Transverse colon (tissue), 4 donors: ENCODE measurements around the gene GOLGA1. TPM values are rescaled to one million over a fixed set of nuclear protein-coding genes. Genes with fewer than 3 reads are reported as not detected.
"Not testable (repeated sequence)": the region's sequence is repeated elsewhere in the genome, so short reads cannot be mapped to it uniquely, and the experiment has no call there.

ENCODE experiments used
- DNase-seq: peaks from one replicate; pipeline ENCODE4 v3.0.0-alpha.2; 2019
- H3K27ac ChIP-seq, 4 donors: fragments of 200-600 bp; sonication (generic); 2 replicates each; pipeline ENCODE4 v1.5.1; 2016 to 2018; ENCODE audit warnings: inconsistent platforms in 4 of 4
- H3K27me3 ChIP-seq: fragments of 200-600 bp; sonication (generic); 2 replicates; pipeline ENCODE4 v1.5.1; 2017; ENCODE audit warnings: inconsistent platforms
- H3K36me3 ChIP-seq, 4 donors: fragments of 200-600 bp; sonication (generic); 2 replicates each; pipeline ENCODE4 v1.5.1; 2017 to 2019; ENCODE audit warnings: inconsistent platforms in 4 of 4
- H3K4me1 ChIP-seq, 4 donors: fragments of 200-600 bp; sonication (generic); 2 replicates each; pipeline ENCODE4 v1.5.1; 2017 to 2020; ENCODE audit warnings: inconsistent platforms in 4 of 4
- H3K4me3 ChIP-seq, 4 donors: fragments of 200-600 bp; sonication (generic); 1 replicate in 1 of 4; 2 replicates in 3 of 4; pipeline versions ENCODE4 v1.5.1 to v1.6.1; 2017 to 2019; ENCODE audit warnings: inconsistent platforms in 4 of 4
- H3K9me3 ChIP-seq, 2 donors: fragments of 200-600 bp; sonication (generic); 2 replicates each; pipeline ENCODE4 v1.5.1; 2017 to 2019; ENCODE audit warnings: inconsistent platforms in 2 of 2
- CTCF ChIP-seq, 5 experiments: fragments of 200-600 bp in 3 of 5; fragments of 450-650 bp in 2 of 5; sonication (generic) in 3 of 5; IDR thresholded peaks; 1 replicate in 2 of 5; 2 replicates in 3 of 5; pipeline ENCODE4 v1.5.1; 2016 to 2017; ENCODE audit warnings: antibody characterized with exemption in 5 of 5, inconsistent platforms in 3 of 5, mild to moderate bottlenecking in 2 of 5, moderate library complexity in 1 of 5
- EP300 ChIP-seq: sonication (generic); formaldehyde crosslinking; IDR thresholded peaks from one replicate; pipeline ENCODE4 v1.6.1; 2017; ENCODE audit warnings: antibody characterized with exemption, low read depth
- POLR2A ChIP-seq: fragments of 450-650 bp; IDR thresholded peaks from one replicate; pipeline ENCODE4 v1.6.1; 2016; ENCODE audit warnings: antibody characterized with exemption, mild to moderate bottlenecking, moderate library complexity
- POLR2AphosphoS5 ChIP-seq, 3 donors: sonication (generic); formaldehyde crosslinking; IDR thresholded peaks; one replicate each; pipeline ENCODE4 v1.6.1; 2016; ENCODE audit warnings: antibody characterized with exemption in 3 of 3
- WGBS, 2 donors: methylation state at CpG; one replicate each; pipeline ENCODE4 v1.1.5; 2018; ENCODE audit warnings: low coverage in 1 of 2; 5-methylcytosine and 5-hydroxymethylcytosine counted together
- in situ Hi-C, 4 donors: fragments of 200-750 bp; cut with MboI; loops; one replicate each; pipeline versions ENCODE4 v1.15.0 to v1.15.1; 2017; ENCODE audit warnings: low sequenced_read_pairs in 3 of 4, low pct_ligation_motif_present in 1 of 4, low pct_unique_long_range_greater_than_20kb in 1 of 4
- intact Hi-C: fragments of 100-400 bp; cut with DNase I; formaldehyde crosslinking; loops from one replicate; pipeline ENCODE4 v1.15.1; 2023; ENCODE audit warnings: low total_unique reads
- total RNA-seq, 4 donors: library from RNA; depleted of rRNA; stranded (reverse); fragments of >200 nt; gene quantifications; one replicate each; pipeline ENCODE4 v1.1.0, GENCODE V29; 2016

The GOLGA1 gene
- total RNA-seq, 4 donors from 2014 or later: 24.3 to 144 (median 30.1) TPM

- TF ChIP-seq CTCF (IDR thresholded peaks at IDR 0.05): no peak
- TF ChIP-seq EP300: no peak
- no peak for TF ChIP-seq POLR2AphosphoS5 (IDR thresholded peaks at IDR 0.05)
- no peak for TF ChIP-seq POLR2A
- intact Hi-C loops: no loop called here
- DNase-seq: no peak
- Histone ChIP-seq H3K4me3 (no peak overlapping the region), H3K36me3 (peaks cover 0 to 13% (median 0%) of the 10 kb centered on the region in 4 donors), H3K27me3 (no peaks in the 10 kb centered on the region), H3K27ac (no peak overlapping the region), H3K4me1 (no peaks in the 10 kb centered on the region), H3K9me3 (no peaks in the 10 kb centered on the region)
- in situ Hi-C loops: loop anchor here in 1 of 4 donors (10.0 kb wide), 1 partner anchor 177 kb away; the partner anchor contains the start of gene SCAI
- WGBS, 2 donors: 95 to 97% methylated on average over 3 to 9 of the region's 9 CpGs
These were observed 27.4 kb upstream of the GOLGA1 start for GRCh38 chr9:124968238-124968637.

- intact Hi-C loops, H3K4me3 ChIP-seq, H3K36me3 ChIP-seq, H3K9me3 ChIP-seq, H3K4me1 ChIP-seq, H3K27me3 ChIP-seq, DNase-seq: not testable (repeated sequence)
- peak in 1 of 3 donors; percentile 56 for TF ChIP-seq POLR2AphosphoS5 (IDR thresholded peaks at IDR 0.05)
- H3K27ac ChIP-seq: peak overlapping the region in 2 of 4 donors; percentile 24 to 35
- 82 to 86% methylated on average over 2 to 5 of the region's 5 CpGs for WGBS, 2 donors
- in situ Hi-C loops: loop anchor here in 1 of 4 donors (10.0 kb wide), 1 partner anchor 179 kb away; the partner anchor contains the start of gene SCAI
These were observed 25.1 kb upstream of the GOLGA1 start for GRCh38 chr9:124965775-124966568.

- Histone ChIP-seq H3K9me3 (no peaks in the 10 kb centered on the region), H3K27ac (no peak overlapping the region), H3K27me3 (no peaks in the 10 kb centered on the region), H3K4me1 (no peaks in the 10 kb centered on the region), H3K36me3 (peaks cover 0 to 5% (median 0%) of the 10 kb centered on the region in 4 donors), H3K4me3 (no peak overlapping the region)
- DNase-seq: no peak
- in situ Hi-C loops (loop anchor here in 1 of 4 donors (10.0 kb wide), 1 partner anchor 180 kb away; the partner anchor contains the start of gene SCAI), intact Hi-C loops (no loop called here)
- TF ChIP-seq POLR2A: no peak
- TF ChIP-seq POLR2AphosphoS5 (IDR thresholded peaks at IDR 0.05): no peak
- TF ChIP-seq EP300: no peak
- 62 to 80% methylated on average over 1 to 2 of the region's 2 CpGs for WGBS, 2 donors
These were observed 23.7 kb upstream of the GOLGA1 start for GRCh38 chr9:124964604-124965003.

GRCh38 chr9:124964056-124964455, 23.2 kb upstream of the GOLGA1 start:
- no peaks in the 10 kb centered on the region for H3K9me3 ChIP-seq
- in situ Hi-C loops (loop anchor here in 1 of 4 donors (10.0 kb wide), 1 partner anchor 181 kb away; the partner anchor contains the start of gene SCAI), intact Hi-C loops (no loop called here)
- no peak for DNase-seq
- no peaks in the 10 kb centered on the region for H3K27me3 ChIP-seq
- H3K36me3 ChIP-seq: peaks cover 0 to 5% (median 0%) of the 10 kb centered on the region in 4 donors
- WGBS, 2 donors: 88 to 92% methylated on average over 2 of the region's 2 CpGs
- no peak overlapping the region for H3K4me3 ChIP-seq
- TF ChIP-seq EP300 (no peak), POLR2A (no peak), CTCF (IDR thresholded peaks at IDR 0.05) (no peak), POLR2AphosphoS5 (IDR thresholded peaks at IDR 0.05) (no peak)
- H3K4me1 ChIP-seq: no peaks in the 10 kb centered on the region
- no peak overlapping the region for H3K27ac ChIP-seq

GRCh38 chr9:124960409-124960752, 19.5 kb upstream of the GOLGA1 start:
- H3K4me1 ChIP-seq: no peaks in the 10 kb centered on the region
- no peak overlapping the region for H3K27ac ChIP-seq
- H3K36me3 ChIP-seq: no peaks in the 10 kb centered on the region
- no peaks in the 10 kb centered on the region for H3K9me3 ChIP-seq
- in situ Hi-C loops: loop anchor here in 1 of 4 donors (10.0 kb wide), 1 partner anchor 184 kb away; the partner anchor contains the start of gene SCAI
- no peak for TF ChIP-seq POLR2A
- no peak for TF ChIP-seq POLR2AphosphoS5 (IDR thresholded peaks at IDR 0.05)
- no peak for TF ChIP-seq CTCF (IDR thresholded peaks at IDR 0.05)
- no peak for TF ChIP-seq EP300
- no peak overlapping the region for H3K4me3 ChIP-seq
- H3K27me3 ChIP-seq: no peaks in the 10 kb centered on the region
- 86 to 90% methylated on average over 2 of the region's 2 CpGs for WGBS, 2 donors
- intact Hi-C loops: no loop called here
- no peak for DNase-seq

- H3K36me3 ChIP-seq, H3K27me3 ChIP-seq, DNase-seq, H3K4me1 ChIP-seq, H3K27ac ChIP-seq, H3K9me3 ChIP-seq, intact Hi-C loops, H3K4me3 ChIP-seq: not testable (repeated sequence)
- in situ Hi-C loops: loop anchor here in 1 of 4 donors (10.0 kb wide), 1 partner anchor 185 kb away; the partner anchor contains the start of gene SCAI
- WGBS, 2 donors: 93% methylated on average over 7 to 9 of the region's 9 CpGs
These were observed 19.0 kb upstream of the GOLGA1 start for GRCh38 chr9:124959671-124960408.
